Stomach (tissue), 9 donors: ENCODE data around the gene PHLDB1. TPM values are rescaled to one million over a fixed set of nuclear protein-coding genes. Genes with fewer than 3 reads are reported as not detected.
A peak's percentile ranks its signal among the peaks of the same experiment; 100 is the strongest.

Experiments
- DNase-seq, 2 donors: peaks; one replicate each; pipeline versions ENCODE4 v3.0.0 to v3.0.0-alpha.2; 2013 to 2019
- H3K27ac ChIP-seq, 5 donors: fragments of 200-600 bp in 4 of 5; sonication (generic) in 4 of 5; one replicate each; pipeline ENCODE4 v1.5.1; 2013 to 2019; ENCODE audit warnings: mild to moderate bottlenecking in 1 of 5, moderate library complexity in 1 of 5
- H3K27me3 ChIP-seq, 3 donors: fragments of 200-600 bp; sonication (generic); one replicate each; pipeline ENCODE4 v1.5.1; 2017 to 2019; ENCODE audit warnings: mixed run types in 1 of 3
- H3K36me3 ChIP-seq, 4 donors: fragments of 200-600 bp; sonication (generic); 1 replicate in 3 of 4; 2 replicates in 1 of 4; pipeline ENCODE4 v1.5.1; 2016 to 2019
- H3K4me1 ChIP-seq, 4 donors: fragments of 200-600 bp; sonication (generic); one replicate each; pipeline ENCODE4 v1.5.1; 2016 to 2019
- H3K4me3 ChIP-seq, 4 donors: fragments of 200-600 bp; sonication (generic) in 3 of 4; one replicate each; pipeline ENCODE4 v1.5.1; 2016 to 2019; ENCODE audit warnings: mild to moderate bottlenecking in 1 of 4
- H3K9me3 ChIP-seq, 4 donors: fragments of 200-600 bp; sonication (generic); one replicate each; pipeline ENCODE4 v1.5.1; 2016 to 2019
- EP300 ChIP-seq: sonication (generic); formaldehyde crosslinking; IDR thresholded peaks from one replicate; pipeline ENCODE4 v1.6.1; 2017; ENCODE audit warnings: antibody characterized with exemption
- POLR2A ChIP-seq, 4 donors: fragments of 450-650 bp; IDR thresholded peaks; one replicate each; pipeline ENCODE4 v1.6.1; 2016; ENCODE audit warnings: antibody characterized with exemption in 4 of 4, control low read depth in 2 of 4, mild to moderate bottlenecking in 1 of 4, moderate library complexity in 1 of 4
- POLR2AphosphoS5 ChIP-seq, 3 donors: sonication (generic); formaldehyde crosslinking; IDR thresholded peaks; one replicate each; pipeline ENCODE4 v1.6.1; 2016; ENCODE audit warnings: antibody characterized with exemption in 3 of 3
- WGBS, 5 donors: extraction: QIAGEN DNeasy Blood & Tissue Kit in 3 of 5; methylation state at CpG; one replicate each; pipeline versions ENCODE4 v1.1.5 to v1.1.7; 2013 to 2018; 5-methylcytosine and 5-hydroxymethylcytosine counted together
- intact Hi-C: fragments of 100-400 bp; cut with DNase I; formaldehyde crosslinking; loops from one replicate; pipeline ENCODE4 v1.15.1; 2023; ENCODE audit warnings: low total_unique reads
- polyA plus RNA-seq, 3 donors: library from polyadenylated mRNA; stranded (reverse); fragments of 200-250 nt; gene quantifications; one replicate each; pipeline ENCODE4 v1.2.3, GENCODE V29; 2013
- total RNA-seq, 5 donors: library from RNA; depleted of rRNA; stranded (reverse); fragments of >200 nt; gene quantifications; one replicate each; pipeline versions ENCODE4 v1.1.0 to v1.2.3, GENCODE V29; 2014 to 2016
- TF ChIP-seq, protein P1 (sequence below), 7 experiments: fragments of 450-650 bp in 4 of 7; fragments of 200-600 bp in 3 of 7; sonication (generic) in 3 of 7; IDR thresholded peaks; one replicate each; pipeline ENCODE4 v1.5.1; 2016 to 2019; ENCODE audit warnings: antibody characterized with exemption in 7 of 7, control low read depth in 2 of 7, mild to moderate bottlenecking in 1 of 7
- donor health status: healthy with polysubstance abuse.
- donor health status: Bipolar disorder and iron deficiency.
- donor health status: healthy.

Gene PHLDB1
- total and polyA plus RNA-seq, 8 donors, result 28.4 to 291 (median 41.4) TPM

- intact Hi-C loops, result no loop called here
- Histone ChIP-seq H3K4me1 (peaks cover 18 to 59% (median 42%) of the 10 kb centered on the region in 4 donors), H3K27ac (peak overlapping the region; percentile 38 to 76 (median 73)), H3K27me3 (no peaks in the 10 kb centered on the region), H3K9me3 (no peaks in the 10 kb centered on the region), H3K4me3 (peak overlapping the region; percentile 32 to 40 (median 36)), H3K36me3 (peaks cover 22 to 79% (median 51%) of the 10 kb centered on the region in 4 donors)
- peak in 1 of 2 donors; percentile 52 for DNase-seq
- 20 to 52% (median 31%) methylated on average over 12 to 15 of the region's 15 CpGs for WGBS, 5 donors
- TF ChIP-seq EP300, result no peak
- TF ChIP-seq, protein P1, sequence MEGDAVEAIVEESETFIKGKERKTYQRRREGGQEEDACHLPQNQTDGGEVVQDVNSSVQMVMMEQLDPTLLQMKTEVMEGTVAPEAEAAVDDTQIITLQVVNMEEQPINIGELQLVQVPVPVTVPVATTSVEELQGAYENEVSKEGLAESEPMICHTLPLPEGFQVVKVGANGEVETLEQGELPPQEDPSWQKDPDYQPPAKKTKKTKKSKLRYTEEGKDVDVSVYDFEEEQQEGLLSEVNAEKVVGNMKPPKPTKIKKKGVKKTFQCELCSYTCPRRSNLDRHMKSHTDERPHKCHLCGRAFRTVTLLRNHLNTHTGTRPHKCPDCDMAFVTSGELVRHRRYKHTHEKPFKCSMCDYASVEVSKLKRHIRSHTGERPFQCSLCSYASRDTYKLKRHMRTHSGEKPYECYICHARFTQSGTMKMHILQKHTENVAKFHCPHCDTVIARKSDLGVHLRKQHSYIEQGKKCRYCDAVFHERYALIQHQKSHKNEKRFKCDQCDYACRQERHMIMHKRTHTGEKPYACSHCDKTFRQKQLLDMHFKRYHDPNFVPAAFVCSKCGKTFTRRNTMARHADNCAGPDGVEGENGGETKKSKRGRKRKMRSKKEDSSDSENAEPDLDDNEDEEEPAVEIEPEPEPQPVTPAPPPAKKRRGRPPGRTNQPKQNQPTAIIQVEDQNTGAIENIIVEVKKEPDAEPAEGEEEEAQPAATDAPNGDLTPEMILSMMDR (IDR thresholded peaks at IDR 0.05), result no peak
- no peak for TF ChIP-seq POLR2AphosphoS5 (IDR thresholded peaks at IDR 0.05)
- TF ChIP-seq POLR2A (IDR thresholded peaks at IDR 0.05), result no peak
Observed at GRCh38 chr11:118635237-118635591, 27.8 kb downstream of the PHLDB1 start.

GRCh38 chr11:118635642-118636041 is 28.2 kb downstream of the PHLDB1 start:
- no peak for DNase-seq
- Histone ChIP-seq H3K36me3 (peaks cover 22 to 79% (median 49%) of the 10 kb centered on the region in 4 donors), H3K9me3 (no peaks in the 10 kb centered on the region), H3K27ac (peak overlapping the region in 3 of 5 donors; percentile 68 to 76 (median 74)), H3K4me1 (peaks cover 18 to 57% (median 43%) of the 10 kb centered on the region in 4 donors), H3K4me3 (peak overlapping the region; percentile 32 to 40 (median 36)), H3K27me3 (no peaks in the 10 kb centered on the region)
- intact Hi-C loops, result no loop called here
- TF ChIP-seq POLR2AphosphoS5 (IDR thresholded peaks at IDR 0.05) (no peak), EP300 (no peak), POLR2A (IDR thresholded peaks at IDR 0.05) (no peak)
- TF ChIP-seq, protein P1 (IDR thresholded peaks at IDR 0.05), result no peak
- 67 to 78% (median 74%) methylated on average over 1 to 2 of the region's 2 CpGs for WGBS, 5 donors

DNA sequence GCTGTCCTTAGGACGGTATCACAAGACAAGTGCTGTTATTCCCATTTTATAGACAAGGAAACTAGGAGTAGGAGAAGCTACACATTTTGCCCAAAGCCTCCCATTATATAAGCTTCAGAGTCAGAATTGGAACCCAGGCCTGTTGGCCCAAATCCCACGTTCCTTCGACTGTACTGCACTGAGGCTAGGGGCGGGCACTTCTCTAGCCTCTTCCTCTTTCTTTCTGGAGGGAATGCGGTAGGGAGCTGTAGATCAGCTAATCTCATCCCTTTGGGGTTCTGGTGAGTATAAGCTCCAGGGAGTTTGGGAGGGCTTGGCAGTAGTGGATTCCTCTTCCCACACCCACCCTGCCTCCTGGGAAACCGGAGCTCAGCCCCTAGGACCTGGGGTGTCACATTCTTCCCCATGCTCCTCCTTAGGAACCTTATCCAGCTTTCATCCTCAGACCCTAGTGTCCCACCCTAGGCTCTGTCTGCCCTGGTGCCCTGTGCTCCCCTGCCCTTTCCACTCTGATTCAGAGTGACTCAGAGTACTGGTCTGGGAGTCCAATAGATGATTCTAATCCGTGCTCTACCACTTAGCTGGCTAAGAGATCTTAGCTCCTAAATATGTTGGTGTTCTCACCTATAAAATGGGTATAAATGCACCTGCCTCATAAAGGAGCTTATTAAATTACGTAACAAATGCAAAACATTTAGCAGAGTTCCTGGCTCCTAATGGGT is 29.3 kb downstream of the PHLDB1 start:
- TF ChIP-seq, protein P1 (IDR thresholded peaks at IDR 0.05), result no peak
- TF ChIP-seq POLR2AphosphoS5 (IDR thresholded peaks at IDR 0.05) (no peak), POLR2A (IDR thresholded peaks at IDR 0.05) (no peak), EP300 (no peak)
- no peak overlapping the region for H3K27ac ChIP-seq
- peaks cover 22 to 60% (median 45%) of the 10 kb centered on the region in 4 donors for H3K4me1 ChIP-seq
- no peaks in the 10 kb centered on the region for H3K9me3 ChIP-seq
- peaks cover 19 to 79% (median 50%) of the 10 kb centered on the region in 4 donors for H3K36me3 ChIP-seq
- 75 to 85% (median 81%) methylated on average over 8 of the region's 8 CpGs for WGBS, 5 donors
- DNase-seq, result no peak
- no peaks in the 10 kb centered on the region for H3K27me3 ChIP-seq
- intact Hi-C loops, result no loop called here
- no peak overlapping the region for H3K4me3 ChIP-seq

DNA sequence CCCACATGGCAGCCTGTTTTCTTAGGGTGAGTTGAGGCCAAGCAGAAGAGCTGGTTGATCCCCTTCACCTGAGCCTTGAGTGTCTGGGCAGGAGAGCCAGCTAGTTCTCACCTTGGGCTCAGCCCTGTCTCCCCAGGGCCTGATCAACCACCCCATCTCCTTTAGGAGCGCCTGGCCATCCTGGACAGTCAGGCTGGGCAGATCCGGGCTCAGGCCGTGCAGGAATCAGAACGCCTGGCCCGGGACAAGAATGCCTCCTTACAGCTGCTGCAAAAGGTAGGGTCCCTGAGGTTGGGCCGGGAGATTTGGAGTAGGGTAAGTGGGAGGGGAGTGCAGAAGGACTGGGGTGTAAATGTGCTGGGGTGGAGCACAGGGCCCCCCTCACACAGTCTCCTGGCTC is 31.3 kb downstream of the PHLDB1 start:
- peaks cover 19 to 54% (median 40%) of the 10 kb centered on the region in 4 donors for H3K4me1 ChIP-seq

GRCh38 chr11:118639899-118640298 is 32.5 kb downstream of the PHLDB1 start:
- Histone ChIP-seq H3K27me3 (no peaks in the 10 kb centered on the region), H3K4me3 (no peak overlapping the region), H3K36me3 (peaks cover 26 to 93% (median 72%) of the 10 kb centered on the region in 4 donors), H3K4me1 (peaks cover 11 to 42% (median 28%) of the 10 kb centered on the region in 4 donors), H3K27ac (peak overlapping the region in 1 of 5 donors; percentile 7), H3K9me3 (no peaks in the 10 kb centered on the region)
- TF ChIP-seq POLR2AphosphoS5 (IDR thresholded peaks at IDR 0.05) (no peak), EP300 (no peak), POLR2A (IDR thresholded peaks at IDR 0.05) (no peak)
- TF ChIP-seq, protein P1 (IDR thresholded peaks at IDR 0.05), result no peak
- intact Hi-C loops, result no loop called here
- WGBS, 5 donors, result 75 to 94% (median 90%) methylated on average over 4 of the region's 4 CpGs
- no peak for DNase-seq

More for the DNA sequence above, 31.3 kb downstream of the PHLDB1 start:
- no peak for TF ChIP-seq EP300
- peaks cover 14 to 83% (median 60%) of the 10 kb centered on the region in 4 donors for H3K36me3 ChIP-seq
- DNase-seq, result no peak
- intact Hi-C loops, result no loop called here
- WGBS, 5 donors, result 86 to 95% (median 93%) methylated on average over 6 of the region's 6 CpGs
- H3K4me3 ChIP-seq, result no peak overlapping the region
- H3K27ac ChIP-seq, result peak overlapping the region in 1 of 5 donors; percentile 9
- H3K9me3 ChIP-seq, result no peaks in the 10 kb centered on the region
- H3K27me3 ChIP-seq, result no peaks in the 10 kb centered on the region
